Mucosa of descending colon (tissue), 3 donors: ENCODE measurements around the gene DNAJC15. TPM values are rescaled to one million over a fixed set of nuclear protein-coding genes. Genes with fewer than 3 reads are reported as not detected.

Source experiments
- ATAC-seq: fragments of 200-7000 bp; cut with Tn5 transposase; one replicate; pipeline ENCODE4 v1.9.1; 2020; ENCODE audit warnings: mild to moderate bottlenecking, moderate library complexity
- DNase-seq, 3 donors: peaks; one replicate each; pipeline ENCODE4 v3.0.0-alpha.2; 2020
- H3K36me3 ChIP-seq: fragments of 200-600 bp; one replicate; pipeline ENCODE4 v1.8.0; 2021; ENCODE audit warnings: low read depth, mild to moderate bottlenecking
- H3K4me1 ChIP-seq: fragments of 200-600 bp; one replicate; pipeline ENCODE4 v1.8.0; 2021; ENCODE audit warnings: low read depth, mild to moderate bottlenecking
- H3K4me3 ChIP-seq: fragments of 200-600 bp; one replicate; pipeline ENCODE4 v1.8.0; 2021; ENCODE audit warnings: mild to moderate bottlenecking
- H3K9me3 ChIP-seq: fragments of 200-600 bp; one replicate; pipeline ENCODE4 v1.8.0; 2021; ENCODE audit warnings: mild to moderate bottlenecking
- CTCF ChIP-seq: fragments of 200-600 bp; IDR thresholded peaks from one replicate; pipeline ENCODE4 v1.8.0; 2022; ENCODE audit warnings: antibody characterized with exemption, mild to moderate bottlenecking
- intact Hi-C, 2 donors: fragments of 100-400 bp; cut with DNase I in 1 of 2; cut with micrococcal nuclease in 1 of 2; formaldehyde crosslinking; loops; one replicate each; pipeline versions ENCODE4 v1.11.0 to v1.11.1; 2022; cut with DNase I, micrococcal nuclease
- total RNA-seq, 3 donors: library from RNA; stranded (reverse); fragmentation: NEBNext Ultra II Directional in 2 of 3; extraction: Animal tissue kit (Norgen Biotek cat#: 25700) in 2 of 3; gene quantifications; one replicate each; pipeline versions ENCODE4 v1.2.1 to v1.2.4, GENCODE V29; 2021 to 2023
- donor health status: DM: no; HTN: no; CAD: no; lungs with moderate emphysema.
- donor health status: DM: no; HTN: no; CAD: no.
- donor health status: DM: no; HTN: yes; CAD: no.

The DNAJC15 gene
- total RNA-seq, 3 donors from 2014 or later = 15.9 to 29.7 (median 27.2) TPM

GRCh38 chr13:43129511-43130110 is 106.2 kb downstream of the DNAJC15 start:
- DNase-seq = no peak
- Histone ChIP-seq H3K4me1 (peaks cover 7% of the 10 kb centered on the region), H3K36me3 (no peaks in the 10 kb centered on the region), H3K9me3 (no peaks in the 10 kb centered on the region), H3K4me3 (no peak overlapping the region)
- ATAC-seq = no peak
- intact Hi-C loops = no loop called here
- TF ChIP-seq CTCF = no peak

- Histone ChIP-seq H3K36me3 (no peaks in the 10 kb centered on the region), H3K4me3 (no peak overlapping the region), H3K9me3 (no peaks in the 10 kb centered on the region), H3K4me1 (peaks cover 7% of the 10 kb centered on the region)
- intact Hi-C loops = no loop called here
- no peak for TF ChIP-seq CTCF
- peak; percentile 84 for ATAC-seq
- peak in 1 of 3 donors; percentile 67 for DNase-seq
Measured at GRCh38 chr13:43132257-43132656, 108.9 kb downstream of the DNAJC15 start.

- H3K4me3 ChIP-seq = no peak overlapping the region
- H3K4me1 ChIP-seq = peaks cover 7% of the 10 kb centered on the region
- no peak for ATAC-seq
- no peaks in the 10 kb centered on the region for H3K9me3 ChIP-seq
- intact Hi-C loops = no loop called here
- H3K36me3 ChIP-seq = no peaks in the 10 kb centered on the region
- no peak for TF ChIP-seq CTCF
- DNase-seq = no peak
Measured at GRCh38 chr13:43132911-43133310, 109.5 kb downstream of the DNAJC15 start.

GRCh38 chr13:43133792-43134191 is 110.4 kb downstream of the DNAJC15 start:
- Histone ChIP-seq H3K4me3 (no peak overlapping the region), H3K36me3 (no peaks in the 10 kb centered on the region), H3K9me3 (no peaks in the 10 kb centered on the region), H3K4me1 (peaks cover 7% of the 10 kb centered on the region)
- DNase-seq (no peak), ATAC-seq (peak; percentile 38)
- intact Hi-C loops = no loop called here
- TF ChIP-seq CTCF = no peak

- Histone ChIP-seq H3K4me1 (peaks cover 2% of the 10 kb centered on the region), H3K9me3 (no peaks in the 10 kb centered on the region), H3K36me3 (no peaks in the 10 kb centered on the region), H3K4me3 (no peak overlapping the region)
- no peak for DNase-seq
- ATAC-seq = no peak
- TF ChIP-seq CTCF = no peak
- intact Hi-C loops = no loop called here
Measured at GRCh38 chr13:43134868-43135267, 111.5 kb downstream of the DNAJC15 start.

GRCh38 chr13:43135516-43135915 is 112.1 kb downstream of the DNAJC15 start:
- no peak for ATAC-seq
- TF ChIP-seq CTCF = no peak
- no peaks in the 10 kb centered on the region for H3K9me3 ChIP-seq
- no peak overlapping the region for H3K4me3 ChIP-seq
- H3K4me1 ChIP-seq = peaks cover 2% of the 10 kb centered on the region
- no peaks in the 10 kb centered on the region for H3K36me3 ChIP-seq
- intact Hi-C loops = no loop called here
- no peak for DNase-seq
